Measurements from ENCODE around the gene CAMSAP2.

DNA sequence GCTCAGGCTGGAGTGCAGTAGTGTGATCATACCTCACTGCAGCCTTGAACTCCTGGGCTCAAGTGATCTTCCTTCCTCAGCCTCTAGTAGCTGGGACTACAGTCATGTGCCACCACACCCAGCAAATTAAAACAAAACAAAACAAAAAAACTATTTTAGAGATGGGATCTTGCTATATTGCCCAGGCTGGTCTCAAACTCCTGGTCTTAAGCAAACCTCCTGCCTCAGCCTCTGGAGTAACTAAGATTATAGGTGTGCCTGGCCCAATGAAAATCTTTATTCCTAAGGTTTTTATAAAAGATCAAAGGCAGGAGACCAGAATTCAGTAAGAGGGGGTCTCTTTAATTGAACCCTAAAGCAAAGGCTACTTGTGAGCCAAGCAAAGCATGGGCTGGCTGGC, 166.1 kb downstream of the CAMSAP2 start:
- TF ChIP-seq EZH2 (IDR thresholded peaks at IDR 0.05; ENCODE audit: borderline replicate concordance, control insufficient read depth, low read depth, low read length): no peak
- TF ChIP-seq, protein P1, sequence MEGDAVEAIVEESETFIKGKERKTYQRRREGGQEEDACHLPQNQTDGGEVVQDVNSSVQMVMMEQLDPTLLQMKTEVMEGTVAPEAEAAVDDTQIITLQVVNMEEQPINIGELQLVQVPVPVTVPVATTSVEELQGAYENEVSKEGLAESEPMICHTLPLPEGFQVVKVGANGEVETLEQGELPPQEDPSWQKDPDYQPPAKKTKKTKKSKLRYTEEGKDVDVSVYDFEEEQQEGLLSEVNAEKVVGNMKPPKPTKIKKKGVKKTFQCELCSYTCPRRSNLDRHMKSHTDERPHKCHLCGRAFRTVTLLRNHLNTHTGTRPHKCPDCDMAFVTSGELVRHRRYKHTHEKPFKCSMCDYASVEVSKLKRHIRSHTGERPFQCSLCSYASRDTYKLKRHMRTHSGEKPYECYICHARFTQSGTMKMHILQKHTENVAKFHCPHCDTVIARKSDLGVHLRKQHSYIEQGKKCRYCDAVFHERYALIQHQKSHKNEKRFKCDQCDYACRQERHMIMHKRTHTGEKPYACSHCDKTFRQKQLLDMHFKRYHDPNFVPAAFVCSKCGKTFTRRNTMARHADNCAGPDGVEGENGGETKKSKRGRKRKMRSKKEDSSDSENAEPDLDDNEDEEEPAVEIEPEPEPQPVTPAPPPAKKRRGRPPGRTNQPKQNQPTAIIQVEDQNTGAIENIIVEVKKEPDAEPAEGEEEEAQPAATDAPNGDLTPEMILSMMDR (IDR thresholded peaks at IDR 0.05 in 2 of 3, conservative IDR thresholded peaks at IDR 0.05 in 1 of 3; ENCODE audit: control insufficient read depth in 2 of 3, extremely low read depth in 1 of 3, insufficient read depth in 1 of 3, low read depth in 3 of 3, low read length in 3 of 3): no peak

All from GM12878 (cell line).